Left forelimb (tissue), 1 donor: ENCODE data around the gene KCNN3.

Experiments
- DNase-seq: peaks from one replicate; pipeline ENCODE4 v3.0.0-alpha.2; 2018; ENCODE audit warnings: low spot score

Gene KCNN3

DNA sequence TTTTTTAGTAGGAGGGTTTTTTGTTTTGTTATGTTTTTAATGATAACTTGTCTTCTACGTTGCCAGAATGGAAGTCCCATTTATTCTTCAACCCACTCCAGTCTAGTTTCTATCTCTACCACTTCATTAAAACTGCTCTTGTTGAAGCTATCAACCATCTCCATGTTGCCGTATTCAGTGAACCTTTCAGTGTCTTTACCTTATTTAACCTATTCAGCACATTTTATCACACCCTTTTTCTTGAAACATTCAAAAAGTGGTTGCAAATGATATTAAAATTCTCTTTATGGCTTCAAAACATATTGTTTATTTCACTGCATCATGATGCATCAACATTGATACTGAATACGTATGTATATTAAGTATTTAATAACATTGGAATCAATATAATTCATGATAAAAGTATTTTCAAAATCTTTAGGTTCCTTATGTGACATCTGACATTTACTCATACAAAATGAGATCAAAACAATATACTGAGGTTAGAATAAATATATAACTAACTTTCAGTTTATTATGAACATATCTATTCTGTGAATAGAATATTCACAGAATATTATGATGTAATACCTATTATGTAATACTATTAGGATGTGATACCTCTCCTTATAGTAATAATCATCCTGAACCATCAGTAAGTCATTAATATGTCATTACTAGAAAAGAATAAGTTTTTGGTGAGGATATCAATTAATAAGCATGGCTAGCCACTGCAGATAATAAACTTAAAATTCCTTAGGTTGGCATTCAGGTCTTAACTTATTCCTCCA lies 210.1 kb downstream of the KCNN3 start:
- no peak for DNase-seq

DNA sequence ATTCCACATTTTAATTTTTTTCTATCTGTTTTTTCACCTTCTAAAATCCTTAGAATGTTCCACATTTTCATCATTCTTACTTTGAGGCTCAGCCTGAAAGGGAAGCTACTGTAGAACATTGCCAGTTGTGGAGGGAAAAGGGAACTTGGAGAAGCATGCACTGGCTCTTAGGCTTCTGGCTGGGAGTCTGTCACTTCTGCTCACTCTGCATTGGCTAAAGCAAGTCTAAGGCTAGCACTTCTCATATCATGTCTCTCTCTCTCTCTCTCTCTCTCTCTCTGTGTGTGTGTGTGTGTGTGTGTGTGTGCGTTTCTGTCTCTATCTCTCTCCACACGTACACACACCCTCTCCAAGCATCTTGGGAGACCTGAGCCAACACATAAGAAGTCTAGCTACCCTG lies 212.5 kb downstream of the KCNN3 start:
- DNase-seq: no peak

DNA sequence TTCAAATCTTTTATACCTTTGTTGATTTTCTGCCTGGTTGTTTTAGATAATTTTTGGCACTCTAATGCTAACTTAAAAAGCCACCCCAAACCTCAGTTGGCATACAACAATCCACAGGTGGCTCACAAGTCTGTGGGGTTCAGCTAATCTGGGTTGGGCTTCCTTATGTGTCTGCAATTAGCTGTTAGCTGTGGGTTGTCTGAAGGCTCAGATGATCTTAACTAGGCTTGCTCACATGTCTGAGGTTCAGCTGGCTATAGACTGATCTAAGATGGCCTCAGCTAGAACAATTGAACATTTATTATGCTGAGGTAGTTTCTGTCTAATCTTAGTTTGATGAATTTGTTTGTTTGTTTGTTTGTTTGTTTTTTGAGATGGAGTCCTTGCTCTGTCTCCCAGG lies 217.2 kb downstream of the KCNN3 start:
- DNase-seq: no peak
